HG02840 (cell line): ENCODE data around the gene UBAP1.
"Not testable (repeated sequence)": the region's sequence is repeated elsewhere in the genome, so short reads cannot be mapped to it uniquely, and the experiment has no call there.

ENCODE experiments used
- ATAC-seq: cut with Tn5 transposase; IDR thresholded peaks from one replicate; pipeline ENCODE4 v1.9.1; 2021; ENCODE audit warnings: mild to moderate bottlenecking, moderate library complexity, moderate number of reproducible peaks; ENCODE audit not compliant: unreplicated experiment, low FRiP score

Gene UBAP1

GRCh38 chr9:34177593-34178435 lies 1.0 kb upstream of the UBAP1 start:
- no peak for ATAC-seq

GRCh38 chr9:34179213-34180136 lies 632 bp downstream of the UBAP1 start:
- no peak for ATAC-seq

GRCh38 chr9:34185778-34186551 lies 7.1 kb downstream of the UBAP1 start:
- peak; percentile 67 for ATAC-seq

- no peak for ATAC-seq
Observed at GRCh38 chr9:34187891-34188240, 9.0 kb downstream of the UBAP1 start.

- no peak for ATAC-seq
Observed at GRCh38 chr9:34190996-34191892, 12.4 kb downstream of the UBAP1 start.

GRCh38 chr9:34195143-34195542 lies 16.3 kb downstream of the UBAP1 start:
- ATAC-seq: no peak

- ATAC-seq: not testable (repeated sequence)
Observed at GRCh38 chr9:34197286-34197685, 18.4 kb downstream of the UBAP1 start.

GRCh38 chr9:34197756-34198711 lies 19.2 kb downstream of the UBAP1 start:
- ATAC-seq: no peak

GRCh38 chr9:34200092-34200491 lies 21.2 kb downstream of the UBAP1 start:
- no peak for ATAC-seq

- no peak for ATAC-seq
Observed at GRCh38 chr9:34203275-34203991, 24.6 kb downstream of the UBAP1 start.

- ATAC-seq: no peak
Observed at GRCh38 chr9:34203992-34204635, 25.3 kb downstream of the UBAP1 start.

GRCh38 chr9:34205102-34205501 lies 26.3 kb downstream of the UBAP1 start:
- ATAC-seq: no peak

GRCh38 chr9:34206561-34206960 lies 27.7 kb downstream of the UBAP1 start:
- ATAC-seq: no peak

- ATAC-seq: no peak
Observed at GRCh38 chr9:34211395-34211794, 32.6 kb downstream of the UBAP1 start.

GRCh38 chr9:34214354-34215000 lies 35.6 kb downstream of the UBAP1 start:
- not testable (repeated sequence) for ATAC-seq

GRCh38 chr9:34216325-34216724 lies 37.5 kb downstream of the UBAP1 start:
- ATAC-seq: no peak

GRCh38 chr9:34217015-34217414 lies 38.2 kb downstream of the UBAP1 start:
- not testable (repeated sequence) for ATAC-seq
